Bone marrow (tissue), 2 donors: ENCODE data around the gene ZSCAN25.
"Not testable (repeated sequence)": the region's sequence is repeated elsewhere in the genome, so short reads cannot be mapped to it uniquely, and the experiment has no call there.

ENCODE experiments used
- DNase-seq, 2 donors: peaks; one replicate each; lab custom pipeline; 2025; lab: John Stamatoyannopoulos, UW

ZSCAN25 gene

GRCh38 chr7:99645590-99645989, 28.8 kb downstream of the ZSCAN25 start:
- DNase-seq = no peak

GRCh38 chr7:99648843-99649242, 32.1 kb downstream of the ZSCAN25 start:
- no peak for DNase-seq

GRCh38 chr7:99651290-99651689, 34.5 kb downstream of the ZSCAN25 start:
- no peak for DNase-seq

- no peak for DNase-seq
Measured at GRCh38 chr7:99652671-99653070, 35.9 kb downstream of the ZSCAN25 start.

GRCh38 chr7:99653269-99653668, 36.5 kb downstream of the ZSCAN25 start:
- not testable (repeated sequence) for DNase-seq

GRCh38 chr7:99653754-99654153, 37.0 kb downstream of the ZSCAN25 start:
- DNase-seq = no peak

GRCh38 chr7:99654626-99655025, 37.9 kb downstream of the ZSCAN25 start:
- DNase-seq = not testable (repeated sequence)

- not testable (repeated sequence) for DNase-seq
Measured at GRCh38 chr7:99657879-99658278, 41.1 kb downstream of the ZSCAN25 start.

GRCh38 chr7:99665312-99666012, 48.7 kb downstream of the ZSCAN25 start:
- DNase-seq = no peak

- DNase-seq = no peak
Measured at GRCh38 chr7:99666013-99666395, 49.3 kb downstream of the ZSCAN25 start.

GRCh38 chr7:99667179-99667578, 50.4 kb downstream of the ZSCAN25 start:
- DNase-seq = no peak

- DNase-seq = no peak
Measured at GRCh38 chr7:99668541-99668940, 51.8 kb downstream of the ZSCAN25 start.

- DNase-seq = no peak
Measured at GRCh38 chr7:99669782-99670181, 53.0 kb downstream of the ZSCAN25 start.

- DNase-seq = no peak
Measured at GRCh38 chr7:99672573-99672972, 55.8 kb downstream of the ZSCAN25 start.

GRCh38 chr7:99674995-99675742, 58.4 kb downstream of the ZSCAN25 start:
- DNase-seq = no peak

GRCh38 chr7:99677013-99677647, 60.4 kb downstream of the ZSCAN25 start:
- DNase-seq = no peak

GRCh38 chr7:99677648-99678045, 60.9 kb downstream of the ZSCAN25 start:
- DNase-seq = no peak

- DNase-seq = no peak
Measured at GRCh38 chr7:99679032-99679399, 62.3 kb downstream of the ZSCAN25 start.

- no peak for DNase-seq
Measured at GRCh38 chr7:99679400-99680191, 62.9 kb downstream of the ZSCAN25 start, which contains the start of gene CYP3A5. CYP3A5 (minus strand) TSS chr7:99679996; CDS start chr7:99679896, 100 bp downstream.
